Activated effector memory CD4-positive, alpha-beta T cell treated with anti-CD3 and anti-CD28 coated beads, Interleukin-2, amount 50 U/mL, for 16 hours (primary cell): ENCODE results near the gene AFF3.

Experiments used
- DNase-seq: peaks from one replicate; pipeline ENCODE4 v3.0.0-alpha.2; 2020

The AFF3 gene

DNA sequence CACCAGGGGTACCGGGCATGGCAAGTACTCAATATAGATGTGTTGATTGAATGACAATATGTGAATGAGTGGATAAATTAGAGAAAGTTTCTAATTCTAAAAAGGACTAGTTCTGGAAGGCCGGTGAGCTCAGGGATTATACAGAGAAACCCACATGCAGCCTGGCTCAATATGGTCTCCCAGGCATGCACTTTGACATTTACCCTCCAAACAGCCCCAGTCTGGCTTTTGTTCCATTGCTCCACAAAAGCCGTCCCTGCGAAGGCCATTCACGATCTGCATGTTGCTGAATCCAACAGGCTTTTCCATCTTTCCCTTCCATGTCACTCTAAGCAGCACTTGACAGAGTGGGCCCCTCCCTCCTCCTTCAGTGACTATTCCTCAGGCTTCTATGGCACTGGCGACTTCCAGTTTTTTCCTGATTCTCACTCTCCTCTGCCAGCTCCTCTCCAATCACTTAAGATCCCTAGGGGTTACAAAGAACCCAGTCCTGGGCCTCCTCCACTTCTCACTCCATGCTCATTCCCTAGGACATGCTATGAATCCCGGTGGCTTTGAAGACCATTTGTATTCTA lies 266.7 kb downstream of the AFF3 start:
- DNase-seq, result no peak

DNA sequence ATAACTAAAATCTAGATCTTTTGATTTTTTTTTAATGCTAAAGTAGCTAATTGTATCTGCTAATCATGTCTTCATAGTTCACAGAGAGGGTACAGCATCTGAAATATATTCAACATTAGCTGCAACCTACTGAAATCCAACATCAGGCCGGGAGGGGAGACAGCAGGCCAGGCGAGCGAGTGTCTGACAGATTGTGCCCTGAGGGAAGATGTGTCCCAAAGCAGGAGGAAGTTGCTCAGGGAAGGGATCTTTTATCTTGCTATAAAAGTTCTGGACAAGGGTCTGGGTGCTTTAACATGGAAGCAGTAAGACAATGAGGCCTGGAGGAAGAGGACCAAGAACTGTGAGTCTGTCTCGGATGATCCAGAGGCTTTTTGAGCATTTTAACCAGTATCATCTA lies 274.1 kb downstream of the AFF3 start:
- no peak for DNase-seq

DNA sequence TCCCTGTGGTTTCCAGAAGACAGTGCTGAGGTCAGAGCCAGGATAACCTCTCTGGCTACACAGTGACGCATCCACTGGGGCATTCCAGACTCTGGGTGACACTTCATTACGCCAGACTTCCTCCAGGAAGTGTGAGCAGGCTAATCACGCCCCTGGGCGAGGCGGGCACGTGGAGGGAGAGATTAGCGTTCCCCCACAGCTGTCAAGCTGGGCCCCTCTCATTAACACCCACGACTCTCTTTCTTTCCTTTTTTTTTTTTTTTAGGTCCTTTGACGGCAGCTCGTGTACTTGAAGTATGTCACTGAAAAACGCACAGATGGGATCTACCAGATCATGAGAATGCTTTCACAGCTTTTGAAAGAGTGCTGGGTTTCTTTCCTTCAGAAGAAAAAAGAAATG lies 274.6 kb downstream of the AFF3 start:
- no peak for DNase-seq

DNA sequence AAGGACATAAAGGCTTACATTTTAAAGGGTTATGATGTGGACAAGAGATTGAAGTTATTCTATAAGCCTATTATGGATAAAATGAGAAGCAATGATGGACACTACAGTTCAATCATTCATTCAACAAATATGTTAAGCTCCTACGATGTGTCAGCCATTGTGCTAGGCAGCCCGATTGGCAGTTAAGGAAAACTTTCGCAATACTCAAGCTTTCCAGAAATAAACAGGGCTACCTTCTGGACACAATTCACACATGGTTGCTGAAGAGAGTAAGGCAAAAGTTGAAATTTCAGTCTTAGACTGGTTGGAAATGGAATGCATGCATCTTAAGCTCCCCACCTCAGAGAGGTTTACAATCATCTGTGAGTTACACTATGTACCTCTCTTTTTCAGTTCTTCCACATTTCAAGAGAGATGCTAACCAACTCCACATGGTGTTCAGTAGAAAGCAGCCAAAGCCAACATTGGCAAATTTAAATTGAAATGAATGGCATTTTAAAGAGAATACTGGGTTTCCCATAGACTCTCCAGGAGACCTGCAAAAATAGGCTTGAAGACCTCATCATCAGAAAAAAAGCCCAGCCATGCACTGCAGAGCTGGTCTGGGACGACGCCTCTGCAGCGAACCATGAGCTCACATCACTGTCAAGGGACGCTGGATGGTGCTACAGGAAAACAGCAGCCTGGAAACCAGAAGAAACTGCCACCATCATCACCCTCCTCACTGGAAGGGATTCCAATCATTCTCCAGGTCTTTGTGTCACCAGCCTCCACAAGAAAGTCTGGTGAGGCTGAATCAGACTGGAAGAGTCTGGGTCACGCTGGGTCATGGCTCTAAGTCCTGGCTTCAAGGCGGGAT lies 276.3 kb downstream of the AFF3 start:
- DNase-seq, result no peak

DNA sequence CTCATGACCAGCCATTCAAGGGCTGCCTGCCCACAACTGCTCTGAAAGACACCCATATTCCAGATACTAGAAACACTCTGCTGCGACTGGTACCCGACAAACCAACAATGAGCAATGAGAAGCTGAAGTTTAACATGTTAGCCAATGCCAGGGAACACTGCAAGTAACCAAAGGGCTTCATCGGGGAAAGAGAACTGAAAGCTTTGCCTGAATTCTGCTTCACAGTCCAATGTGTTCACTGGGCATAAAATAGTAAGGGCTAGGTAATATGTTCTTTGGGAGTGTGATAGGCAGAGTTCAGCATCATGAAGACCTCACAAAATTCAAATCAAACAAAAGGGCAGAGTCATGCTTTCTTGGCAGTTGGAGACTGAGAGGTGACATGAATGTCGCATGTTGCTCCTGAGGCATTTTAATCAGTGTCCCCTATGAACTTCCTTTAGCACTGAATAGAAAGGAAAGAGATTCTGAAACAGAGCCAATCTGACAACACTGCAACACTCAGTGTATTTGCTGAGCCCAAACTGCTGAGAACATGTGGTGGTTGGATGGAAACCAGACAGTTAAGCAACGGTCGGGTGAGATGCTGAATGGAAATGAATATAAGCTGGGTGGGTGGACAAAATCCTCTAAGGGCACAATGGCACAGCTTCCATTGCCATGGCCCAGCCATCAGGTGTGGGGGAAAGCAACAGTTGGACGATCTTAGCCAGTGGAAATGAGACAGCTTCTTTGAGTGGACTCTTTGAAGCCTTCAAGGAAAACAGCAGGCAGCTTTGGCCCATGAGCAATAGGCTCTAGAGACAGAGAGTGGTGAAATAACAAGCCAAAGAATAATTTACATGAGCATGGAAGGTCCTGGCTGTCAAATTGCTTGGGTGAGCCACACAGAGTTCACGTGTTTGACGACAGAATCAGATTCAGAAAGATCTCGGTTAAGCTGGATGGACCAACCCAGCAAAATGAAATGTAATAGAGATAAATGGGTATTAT lies 277.5 kb downstream of the AFF3 start:
- DNase-seq, result no peak

DNA sequence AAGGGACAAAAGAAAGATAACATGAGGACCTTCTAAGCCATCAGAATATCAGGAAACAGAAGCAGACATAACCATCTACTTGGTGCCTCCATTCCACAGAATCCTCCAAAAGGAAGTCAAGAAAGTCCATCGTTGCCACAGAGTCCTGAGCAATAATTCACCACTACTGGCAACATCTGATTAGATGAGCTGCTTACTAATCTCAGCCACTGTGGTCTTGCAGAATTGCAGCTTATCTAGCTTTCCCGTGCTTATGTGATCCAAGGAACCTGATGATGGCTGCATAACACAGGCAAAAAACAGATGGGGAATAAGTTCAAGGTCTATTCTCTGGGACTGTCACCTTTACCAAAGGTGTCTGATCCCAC lies 278.5 kb downstream of the AFF3 start:
- DNase-seq, result no peak

DNA sequence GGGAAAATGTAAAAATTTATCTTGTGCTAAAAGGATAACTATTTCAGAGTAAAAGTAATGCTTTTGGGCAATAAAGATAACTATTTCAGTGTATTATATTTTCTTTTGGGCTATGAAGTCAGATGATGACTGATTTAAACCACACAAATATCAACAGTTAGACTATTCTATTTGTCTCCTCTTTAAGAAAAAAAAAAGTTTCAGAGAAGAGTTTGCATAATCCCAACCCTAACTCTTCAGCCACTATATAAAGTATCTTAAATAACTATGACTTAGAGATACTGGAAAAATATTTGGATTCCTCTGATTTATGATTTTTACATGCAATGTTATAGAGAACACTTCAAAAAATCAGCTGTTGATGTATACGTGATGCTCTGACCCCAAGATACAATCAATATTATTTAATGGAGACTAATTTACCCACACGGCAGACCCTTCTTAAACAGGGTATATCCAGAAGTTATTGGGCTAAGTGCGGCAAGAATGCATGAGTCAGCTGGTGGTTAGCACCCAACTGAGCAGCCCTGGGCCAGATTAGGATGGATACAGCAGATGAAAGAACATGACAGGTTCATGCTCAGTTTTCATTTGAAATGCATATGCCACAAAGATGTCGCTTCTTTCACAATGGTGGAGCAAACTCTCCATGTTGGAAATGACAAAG lies 279.0 kb downstream of the AFF3 start:
- DNase-seq, result no peak

DNA sequence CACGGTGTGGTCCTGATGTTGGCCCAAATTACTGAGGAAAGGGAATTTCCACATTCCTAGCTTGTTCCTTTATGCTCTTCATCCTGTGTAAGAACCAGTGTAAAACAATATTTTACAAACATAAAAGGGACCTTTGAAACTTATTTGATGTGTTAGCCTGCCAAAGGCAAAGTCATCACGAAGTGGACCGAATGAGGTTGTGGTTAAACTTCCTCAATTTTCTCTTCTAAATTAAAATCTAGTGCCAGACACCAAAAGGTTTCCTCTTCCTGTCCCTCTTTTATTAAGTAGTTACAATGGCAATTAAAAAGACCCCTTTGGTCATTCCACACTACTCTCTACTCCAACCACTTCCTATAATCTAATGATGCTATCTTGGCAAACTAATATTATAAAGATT lies 279.8 kb downstream of the AFF3 start:
- DNase-seq, result no peak

DNA sequence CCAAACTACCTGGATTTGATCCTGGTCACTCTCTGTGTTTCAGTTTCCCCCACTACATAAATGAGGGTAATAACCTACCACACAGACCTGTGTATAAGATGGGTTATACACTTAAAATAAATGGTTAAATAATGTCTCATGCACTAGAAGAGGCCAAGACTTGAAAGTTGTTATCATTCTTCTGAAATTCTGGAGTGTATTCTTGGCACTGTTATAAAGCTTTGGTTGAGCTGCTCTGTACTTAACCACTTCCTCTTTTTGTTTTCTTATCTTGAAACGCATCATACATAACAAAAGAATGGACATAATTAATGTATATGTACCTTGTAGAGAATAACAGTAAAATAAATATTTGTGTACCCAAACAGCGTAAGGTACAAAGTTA lies 281.0 kb downstream of the AFF3 start:
- no peak for DNase-seq

DNA sequence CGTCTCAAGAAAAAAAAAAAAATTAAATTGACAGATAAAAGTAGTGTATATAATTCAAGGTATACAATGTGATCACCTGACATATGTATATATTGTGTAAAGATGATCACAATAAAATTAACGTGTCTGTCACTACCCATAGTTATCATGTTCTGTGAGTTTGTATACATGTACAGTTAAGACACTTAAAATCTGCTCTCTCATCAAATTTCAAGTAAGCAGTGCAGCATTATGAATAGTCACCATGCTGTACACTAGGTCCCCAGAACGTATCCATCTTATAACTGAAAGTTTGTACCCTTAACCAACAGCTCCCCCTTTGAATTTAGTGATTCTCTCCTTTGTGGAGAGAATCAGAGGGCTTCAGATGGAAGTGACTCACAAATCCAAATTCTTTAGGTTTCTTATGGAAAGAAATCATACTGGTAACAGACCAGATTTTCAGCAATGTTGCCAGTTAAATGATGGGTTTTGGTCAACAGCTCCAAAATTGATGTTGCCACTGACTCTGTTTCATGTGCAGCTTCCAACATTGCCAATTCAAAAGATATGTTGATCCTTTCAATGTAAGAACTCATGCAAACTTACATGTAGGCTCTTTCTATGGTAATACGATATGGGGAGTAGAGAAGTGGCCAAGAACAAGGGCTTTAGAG lies 281.5 kb downstream of the AFF3 start:
- no peak for DNase-seq

DNA sequence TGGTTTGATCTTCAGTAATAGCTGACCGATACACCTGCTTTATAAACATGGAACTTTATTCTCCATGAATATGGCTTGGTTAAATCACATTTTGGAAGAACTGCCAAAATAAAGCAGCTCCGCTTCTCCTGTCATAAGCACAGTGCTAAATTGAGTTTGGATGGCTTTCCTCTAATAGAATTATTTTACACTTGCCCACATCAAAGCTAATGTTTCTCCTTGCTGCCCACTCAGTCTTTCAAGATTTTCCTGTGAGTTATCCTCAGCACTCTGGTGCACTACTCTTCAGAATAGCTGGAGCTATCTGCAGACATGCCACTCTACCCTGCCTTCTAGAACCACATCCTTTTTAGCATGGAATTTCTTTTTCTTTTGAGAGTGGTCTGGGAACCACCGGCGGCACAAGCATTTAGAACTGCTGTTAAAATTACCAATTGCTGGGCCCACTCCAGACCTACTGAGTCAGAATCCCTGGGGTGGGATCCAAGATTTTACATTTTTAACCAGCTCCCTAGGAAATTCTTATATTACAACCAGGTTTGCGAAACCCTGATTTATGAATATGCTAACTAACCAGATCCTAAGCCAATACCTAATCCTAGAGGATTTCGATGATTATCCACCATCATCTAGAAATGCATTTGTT lies 283.3 kb downstream of the AFF3 start:
- no peak for DNase-seq

DNA sequence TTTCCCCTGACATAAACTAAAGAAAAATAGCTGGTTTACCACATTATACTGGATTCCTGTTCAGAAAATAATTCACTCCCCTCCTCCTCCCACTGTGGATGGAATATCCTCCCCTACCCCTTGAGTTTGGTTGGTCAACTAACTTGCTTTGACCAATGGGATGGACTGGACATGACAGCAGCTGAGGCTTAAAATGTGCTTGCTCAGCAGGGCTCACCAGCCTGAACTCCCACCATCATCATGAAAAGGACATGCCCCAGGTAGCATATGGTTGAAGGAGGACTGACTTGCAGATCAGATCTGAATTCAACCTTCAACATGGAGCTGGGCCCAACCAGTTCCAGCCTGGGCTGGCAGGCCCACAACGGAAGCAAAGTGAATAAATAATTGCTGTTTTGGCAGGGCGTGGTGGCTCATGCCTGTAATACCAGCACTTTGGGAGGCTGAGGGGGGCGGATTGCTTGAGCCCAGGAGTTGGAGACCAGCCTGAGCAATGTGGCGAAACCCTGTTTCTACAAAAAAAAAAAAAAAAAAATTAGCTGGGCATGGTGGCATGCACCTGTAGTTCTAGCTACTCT lies 284.4 kb downstream of the AFF3 start:
- DNase-seq, result no peak

DNA sequence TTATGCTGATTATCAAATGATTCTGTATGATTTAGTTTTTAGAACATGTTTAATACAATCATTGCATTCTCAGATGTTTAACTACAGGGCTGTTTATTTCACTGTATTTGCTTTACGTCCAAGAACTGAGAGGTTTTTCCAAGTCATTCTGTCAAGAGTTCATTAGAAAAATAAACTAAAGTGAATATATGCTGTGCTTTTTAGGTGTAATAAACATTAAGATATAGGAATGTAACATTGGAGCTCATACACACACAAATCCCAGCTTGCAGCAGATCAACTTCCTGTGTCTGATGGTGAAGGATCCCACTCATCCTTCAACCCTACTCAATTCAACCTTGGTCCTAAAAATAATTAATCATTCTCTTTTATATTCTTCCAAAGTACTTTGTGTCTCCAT lies 285.0 kb downstream of the AFF3 start:
- no peak for DNase-seq

DNA sequence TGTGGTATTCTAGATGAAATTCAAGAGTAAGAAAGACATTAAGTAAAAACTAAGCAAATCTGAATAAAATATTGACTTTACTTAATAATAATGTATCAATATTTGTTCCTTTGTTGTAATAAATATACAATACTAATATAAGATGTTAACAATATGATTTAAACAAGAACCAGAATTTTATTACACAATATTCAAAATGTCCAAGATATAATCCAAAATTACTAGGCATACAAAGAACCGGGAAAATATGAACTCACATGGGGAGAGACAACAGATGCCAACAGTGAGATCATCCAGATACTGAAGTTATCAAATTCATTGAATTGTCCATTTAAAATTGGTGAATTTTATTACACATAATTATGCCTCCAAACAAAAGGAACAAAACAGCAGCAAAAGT lies 286.3 kb downstream of the AFF3 start:
- no peak for DNase-seq

DNA sequence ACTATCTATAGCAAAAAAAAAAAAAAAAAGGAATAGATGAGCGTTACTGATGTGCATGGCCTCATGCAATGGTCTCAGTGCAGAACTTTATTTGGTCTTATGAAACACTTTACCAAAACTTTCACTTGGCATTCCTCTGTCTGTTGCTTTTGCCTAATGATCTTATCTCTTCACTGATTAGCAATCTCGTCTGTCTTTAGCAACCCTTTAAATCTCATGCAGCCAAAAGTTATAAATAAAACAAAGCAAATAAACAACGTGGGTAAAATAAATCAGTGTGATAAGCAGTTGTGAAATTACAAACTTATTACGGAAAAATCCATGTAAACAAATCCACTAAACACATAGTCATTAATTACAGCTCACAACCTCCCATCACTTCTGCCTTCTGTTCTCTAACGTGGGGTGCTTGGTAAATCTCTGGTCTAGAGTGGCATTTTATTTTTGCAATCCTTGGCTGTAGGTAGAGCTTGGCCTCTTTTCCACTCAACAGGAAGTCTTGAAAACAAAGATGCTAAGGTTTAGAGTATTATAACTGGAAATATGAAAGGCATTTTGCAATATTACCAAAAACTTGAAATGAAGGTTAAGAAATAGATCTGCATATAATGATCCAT lies 288.0 kb downstream of the AFF3 start:
- DNase-seq, result no peak

DNA sequence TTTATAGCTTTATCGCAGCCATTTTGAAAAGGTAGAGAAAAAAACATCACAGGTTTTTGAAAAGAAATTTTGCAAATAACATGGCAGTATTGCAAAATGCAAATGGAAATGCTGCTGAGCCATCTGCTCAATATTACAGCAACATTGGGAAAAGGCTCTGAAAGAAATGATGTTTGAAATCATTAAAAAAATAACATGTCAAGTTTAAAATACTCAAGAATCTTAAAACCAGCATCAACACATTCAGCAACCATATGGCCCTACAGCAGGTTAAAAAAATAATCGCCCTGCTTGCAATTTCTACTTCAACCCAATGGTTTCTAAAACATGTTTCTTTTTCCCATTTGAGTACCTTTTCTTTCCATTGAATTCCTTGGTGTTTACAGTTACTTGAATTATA lies 289.4 kb downstream of the AFF3 start:
- no peak for DNase-seq

DNA sequence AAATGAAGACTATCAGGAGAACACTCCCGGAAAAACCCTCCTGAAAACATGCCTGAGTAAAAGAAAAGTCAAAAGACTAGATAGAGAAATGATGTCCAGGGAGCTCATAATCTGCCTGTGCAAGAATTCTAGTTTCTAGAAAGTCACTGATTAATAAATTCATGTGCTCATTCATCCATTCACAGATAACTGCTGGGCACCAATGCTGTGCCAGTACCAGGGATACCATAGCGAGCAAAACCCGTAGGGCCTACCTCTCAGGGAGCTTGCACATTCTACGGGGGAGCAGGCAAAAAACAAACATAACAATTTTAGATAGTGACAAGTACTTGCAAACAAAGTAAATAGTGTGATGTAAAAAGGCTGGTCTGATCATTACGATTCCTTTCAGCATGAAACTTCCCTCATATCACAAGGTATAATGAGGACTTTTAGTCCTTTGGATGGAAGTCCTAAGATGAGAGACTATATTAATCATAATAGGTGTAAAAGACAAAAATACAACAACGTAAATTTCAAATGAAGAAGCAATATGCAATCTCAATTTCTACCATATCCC lies 289.9 kb downstream of the AFF3 start:
- DNase-seq, result no peak

DNA sequence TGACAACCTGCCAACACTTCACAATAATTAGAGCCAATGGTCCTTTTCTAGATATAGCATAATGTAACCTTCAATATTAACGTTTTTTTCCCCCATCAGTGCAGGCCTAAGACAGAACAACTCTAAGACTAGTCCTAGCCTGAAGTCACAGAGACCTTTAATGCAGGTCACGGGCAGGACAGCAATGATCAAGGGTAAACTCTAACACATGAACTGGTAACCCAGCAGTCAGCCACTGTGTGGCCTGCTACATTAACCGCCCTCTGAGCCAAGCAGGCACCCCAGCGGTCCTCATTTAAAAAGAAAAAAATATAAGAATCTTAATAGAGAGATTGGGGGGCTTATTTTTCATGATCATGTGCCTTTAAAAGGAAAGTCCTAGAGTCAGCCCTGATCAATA lies 290.6 kb downstream of the AFF3 start:
- DNase-seq, result no peak

DNA sequence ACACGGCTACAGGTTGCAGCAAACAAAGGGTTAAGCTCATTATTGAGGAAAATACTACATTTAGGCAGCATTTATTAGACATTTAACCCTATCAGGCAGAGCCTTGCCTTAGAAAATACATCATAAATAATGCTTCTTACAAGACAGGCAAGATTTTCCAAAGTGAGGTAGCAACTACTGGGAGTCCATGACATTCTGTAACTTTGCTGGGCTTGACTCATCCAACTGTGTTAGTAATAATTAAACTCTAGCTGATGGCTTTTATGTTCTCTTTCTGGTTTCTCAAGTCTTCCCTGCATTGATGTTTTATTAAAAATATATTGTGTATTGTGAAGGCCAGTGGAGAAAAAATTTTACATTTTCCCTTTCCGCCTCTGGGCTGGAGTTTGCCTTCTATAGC lies 291.3 kb downstream of the AFF3 start:
- DNase-seq, result no peak

DNA sequence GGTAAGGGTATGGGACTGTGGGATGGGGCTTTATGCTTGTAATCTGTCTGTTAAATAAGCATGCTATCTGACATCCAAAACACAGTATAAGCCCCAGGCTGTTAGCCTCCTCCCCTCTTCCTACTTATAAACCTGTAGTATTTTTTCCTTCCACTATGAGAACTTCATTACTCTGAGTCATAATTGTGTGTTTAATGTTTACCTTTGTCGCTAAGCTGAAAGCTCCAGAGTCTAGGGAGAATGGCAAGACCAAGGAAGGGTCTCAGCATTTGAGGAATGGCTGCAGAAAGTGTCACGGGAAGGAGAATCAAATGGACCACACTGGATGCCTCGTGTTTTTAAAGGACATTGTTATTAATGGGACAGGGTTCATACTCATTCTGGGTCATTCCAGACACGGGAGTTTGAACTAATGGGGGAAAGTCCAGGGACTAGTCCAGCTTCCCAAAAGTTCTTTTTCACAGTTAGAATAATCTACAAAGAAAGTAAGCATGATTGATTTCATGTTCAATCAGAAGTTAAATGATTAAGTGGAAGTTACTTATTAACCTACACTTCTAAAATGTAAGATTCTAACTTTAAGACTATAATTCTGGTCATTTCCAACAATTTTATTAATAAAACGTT lies 292.2 kb downstream of the AFF3 start:
- no peak for DNase-seq
